ENCODE results near the gene PLCD1.

GRCh38 chr3:37967260-37967881 is 62.1 kb downstream of the PLCD1 start:
- TF ChIP-seq, protein P1, sequence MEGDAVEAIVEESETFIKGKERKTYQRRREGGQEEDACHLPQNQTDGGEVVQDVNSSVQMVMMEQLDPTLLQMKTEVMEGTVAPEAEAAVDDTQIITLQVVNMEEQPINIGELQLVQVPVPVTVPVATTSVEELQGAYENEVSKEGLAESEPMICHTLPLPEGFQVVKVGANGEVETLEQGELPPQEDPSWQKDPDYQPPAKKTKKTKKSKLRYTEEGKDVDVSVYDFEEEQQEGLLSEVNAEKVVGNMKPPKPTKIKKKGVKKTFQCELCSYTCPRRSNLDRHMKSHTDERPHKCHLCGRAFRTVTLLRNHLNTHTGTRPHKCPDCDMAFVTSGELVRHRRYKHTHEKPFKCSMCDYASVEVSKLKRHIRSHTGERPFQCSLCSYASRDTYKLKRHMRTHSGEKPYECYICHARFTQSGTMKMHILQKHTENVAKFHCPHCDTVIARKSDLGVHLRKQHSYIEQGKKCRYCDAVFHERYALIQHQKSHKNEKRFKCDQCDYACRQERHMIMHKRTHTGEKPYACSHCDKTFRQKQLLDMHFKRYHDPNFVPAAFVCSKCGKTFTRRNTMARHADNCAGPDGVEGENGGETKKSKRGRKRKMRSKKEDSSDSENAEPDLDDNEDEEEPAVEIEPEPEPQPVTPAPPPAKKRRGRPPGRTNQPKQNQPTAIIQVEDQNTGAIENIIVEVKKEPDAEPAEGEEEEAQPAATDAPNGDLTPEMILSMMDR (conservative IDR thresholded peaks at IDR 0.05 in 1 of 2, IDR thresholded peaks at IDR 0.05 in 1 of 2; ENCODE audit: low read depth in 1 of 2, low read length in 2 of 2) = peak; percentile 90 to 97
- no peak for TF ChIP-seq EZH2 (IDR thresholded peaks at IDR 0.05; ENCODE audit: low read length, missing control alignments)
